CD4-positive, alpha-beta memory T cell (primary cell): ENCODE results near the gene SEC61A2. TPM values are rescaled to one million over a fixed set of nuclear protein-coding genes. Genes with fewer than 3 reads are reported as not detected.
A peak's percentile ranks its signal among the peaks of the same experiment; 100 is the strongest.

ENCODE experiments used
- CTCF ChIA-PET: fragments of 350-600 bp; sonication (Branson Sonifier 250); formaldehyde crosslinking; loops from one replicate; lab custom pipeline; 2021; ENCODE audit warnings: inconsistent platforms; ENCODE audit not compliant: partially characterized antibody; lab: Charles Lee
- POLR2A ChIA-PET: fragments of 350-600 bp; sonication (Branson Sonifier 250); formaldehyde crosslinking; loops from one replicate; lab custom pipeline; 2021; ENCODE audit not compliant: partially characterized antibody; lab: Charles Lee
- DNase-seq, 5 donors: peaks; one replicate each; pipeline versions ENCODE4 v3.0.0 to v3.0.0-alpha.2; 2020 to 2022; ENCODE audit warnings: mixed read lengths in 1 of 5
- H3K27ac ChIP-seq: one replicate; pipeline ENCODE4 v1.7.0; 2013; ENCODE audit warnings: low read depth, low read length
- H3K27me3 ChIP-seq: 2 replicates; pipeline ENCODE4 v1.7.0; 2013; ENCODE audit warnings: mild to moderate bottlenecking, low read length, moderate library complexity; ENCODE audit not compliant: insufficient read depth
- H3K36me3 ChIP-seq: 2 replicates; pipeline ENCODE4 v1.7.0; 2013; ENCODE audit warnings: mild to moderate bottlenecking, low read length, moderate library complexity; ENCODE audit not compliant: insufficient read depth
- H3K4me1 ChIP-seq: 2 replicates; pipeline ENCODE4 v1.7.0; 2013; ENCODE audit warnings: mild to moderate bottlenecking, low read length, moderate library complexity; ENCODE audit not compliant: insufficient read depth
- H3K4me3 ChIP-seq, 2 donors: one replicate each; pipeline ENCODE4 v1.7.0; 2013; ENCODE audit warnings: low read length in 2 of 2, mild to moderate bottlenecking in 1 of 2
- H3K9me3 ChIP-seq, 2 donors: one replicate each; pipeline ENCODE4 v1.7.0; 2013; ENCODE audit warnings: low read length in 2 of 2, control low read depth in 1 of 2; ENCODE audit not compliant: control insufficient read depth in 1 of 2
- H3K27ac Mint-ChIP-seq, 7 donors: one replicate each; pipeline ENCODE4 v1.8.0; 2020 to 2021; ENCODE audit warnings: mixed read lengths in 7 of 7, mild to moderate bottlenecking in 6 of 7, inconsistent platforms in 3 of 7, moderate library complexity in 3 of 7
- H3K27me3 Mint-ChIP-seq, 2 donors: one replicate each; pipeline ENCODE4 v1.8.0; 2020 to 2021; ENCODE audit warnings: mixed read lengths in 2 of 2
- H3K36me3 Mint-ChIP-seq, 2 donors: one replicate each; pipeline ENCODE4 v1.8.0; 2020 to 2021; ENCODE audit warnings: mixed read lengths in 2 of 2, inconsistent platforms in 1 of 2, mild to moderate bottlenecking in 1 of 2
- H3K4me1 Mint-ChIP-seq, 4 donors: one replicate each; pipeline ENCODE4 v1.8.0; 2020 to 2021; ENCODE audit warnings: mixed read lengths in 4 of 4, mild to moderate bottlenecking in 1 of 4
- H3K4me3 Mint-ChIP-seq, 8 donors: one replicate each; pipeline ENCODE4 v1.8.0; 2020 to 2021; ENCODE audit warnings: mixed read lengths in 8 of 8, mild to moderate bottlenecking in 7 of 8, moderate library complexity in 6 of 8, inconsistent platforms in 3 of 8
- H3K9me3 Mint-ChIP-seq, 8 donors: one replicate each; pipeline ENCODE4 v1.8.0; 2020 to 2021; ENCODE audit warnings: mixed read lengths in 8 of 8, mild to moderate bottlenecking in 5 of 8, inconsistent platforms in 3 of 8, moderate library complexity in 1 of 8
- intact Hi-C: fragments of 100-400 bp; cut with micrococcal nuclease; formaldehyde crosslinking; loops from one replicate; pipeline ENCODE4 v1.15.1; 2023
- polyA plus RNA-seq, 2 donors: library from polyadenylated mRNA; unstranded; fragments of 300-500 nt; fragmentation: Illumina TruSeq; gene quantifications; one replicate each; pipeline ENCODE4 v1.2.3, GENCODE V29; 2021
- total RNA-seq, 2 experiments: library from RNA; stranded (reverse); gene quantifications; one replicate each; pipeline ENCODE4 v1.2.3, GENCODE V29; 2021

SEC61A2 gene
- total and polyA plus RNA-seq, 4 experiments from 2014 or later, result 1.0 to 13.4 (median 7.1) TPM

DNA sequence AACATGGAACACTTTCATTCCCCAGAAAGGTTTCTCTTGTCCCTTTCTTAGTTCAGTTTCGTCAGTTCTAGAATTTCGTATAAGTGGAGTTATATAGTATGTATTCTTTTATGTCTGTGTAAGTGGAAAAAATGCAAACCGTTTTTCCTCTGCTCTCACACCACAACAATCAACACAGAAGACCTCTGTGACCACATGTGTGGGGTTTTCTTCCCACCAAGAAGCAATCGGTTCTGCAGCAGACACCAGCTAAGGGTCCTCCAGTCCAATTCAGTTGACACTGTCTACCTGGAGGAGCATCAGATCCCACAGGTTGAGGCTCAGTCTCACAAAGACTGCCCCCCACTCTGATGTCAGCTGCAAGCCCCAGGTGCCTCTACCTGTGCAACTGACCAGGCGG is 72.7 kb downstream of the SEC61A2 start:
- CTCF ChIA-PET, result interaction anchor here (4.6 kb wide), 1 partner anchor 13 kb away, joined by 28 read pairs; no protein-coding TSS in a partner anchor

DNA sequence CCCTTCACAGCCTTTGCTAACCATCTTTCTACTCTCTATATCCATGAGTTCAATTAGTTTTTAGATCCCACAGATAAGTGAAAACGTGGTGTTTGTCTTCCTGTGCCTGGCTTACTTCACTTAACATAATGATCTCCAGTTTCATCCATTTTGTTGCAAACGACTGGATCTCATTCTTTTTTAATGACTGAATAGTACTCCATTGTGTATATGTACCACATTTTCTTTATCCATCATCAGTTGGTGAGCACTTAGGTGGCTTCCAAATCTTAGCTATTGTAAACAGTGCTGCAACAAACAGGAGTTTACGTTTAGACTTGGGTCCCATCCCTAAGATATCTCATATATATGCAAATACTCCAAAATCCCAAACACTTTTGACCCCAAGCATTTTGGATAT is 75.6 kb downstream of the SEC61A2 start:
- POLR2A ChIA-PET, result interaction anchor here (0.6 to 2.2 kb wide), 2 partner anchors 9 to 68 kb away, joined by 3 to 6 read pairs; partner anchors contain the start of genes CDC123 and NUDT5
- H3K27ac Mint-ChIP-seq, result peak overlapping the region in 2 of 7 donors; percentile 62 to 92
- no peaks in the 10 kb centered on the region for H3K27me3 Mint-ChIP-seq
- H3K4me3 ChIP-seq, result no peak overlapping the region
- H3K9me3 ChIP-seq, result no peaks in the 10 kb centered on the region
- intact Hi-C loops, result no loop called here
- no peaks in the 10 kb centered on the region for H3K27me3 ChIP-seq
- peaks cover 39% of the 10 kb centered on the region for H3K36me3 ChIP-seq
- H3K9me3 Mint-ChIP-seq, result no peaks in the 10 kb centered on the region
- H3K4me1 Mint-ChIP-seq, result peaks cover 22 to 53% (median 28%) of the 10 kb centered on the region in 4 donors
- no peak overlapping the region for H3K27ac ChIP-seq
- peaks cover 19% of the 10 kb centered on the region for H3K4me1 ChIP-seq
- CTCF ChIA-PET, result no interaction called here
- H3K36me3 Mint-ChIP-seq, result peaks cover 39 to 53% of the 10 kb centered on the region in 2 donors
- no peak for DNase-seq
- H3K4me3 Mint-ChIP-seq, result no peak overlapping the region

More for the DNA sequence above, 72.7 kb downstream of the SEC61A2 start:
- intact Hi-C loops, result no loop called here
- Histone ChIP-seq H3K27me3 (no peaks in the 10 kb centered on the region), H3K4me3 (no peak overlapping the region), H3K4me1 (peaks cover 30% of the 10 kb centered on the region), H3K9me3 (no peaks in the 10 kb centered on the region), H3K27ac (no peak overlapping the region), H3K36me3 (peaks cover 36% of the 10 kb centered on the region)
- peak overlapping the region in 1 of 7 donors; percentile 24 for H3K27ac Mint-ChIP-seq
- peaks cover 30 to 58% (median 40%) of the 10 kb centered on the region in 4 donors for H3K4me1 Mint-ChIP-seq
- H3K36me3 Mint-ChIP-seq, result peaks cover 35 to 40% of the 10 kb centered on the region in 2 donors
- POLR2A ChIA-PET, result no interaction called here
- no peaks in the 10 kb centered on the region for H3K9me3 Mint-ChIP-seq
- DNase-seq, result no peak
- no peak overlapping the region for H3K4me3 Mint-ChIP-seq
- H3K27me3 Mint-ChIP-seq, result no peaks in the 10 kb centered on the region

DNA sequence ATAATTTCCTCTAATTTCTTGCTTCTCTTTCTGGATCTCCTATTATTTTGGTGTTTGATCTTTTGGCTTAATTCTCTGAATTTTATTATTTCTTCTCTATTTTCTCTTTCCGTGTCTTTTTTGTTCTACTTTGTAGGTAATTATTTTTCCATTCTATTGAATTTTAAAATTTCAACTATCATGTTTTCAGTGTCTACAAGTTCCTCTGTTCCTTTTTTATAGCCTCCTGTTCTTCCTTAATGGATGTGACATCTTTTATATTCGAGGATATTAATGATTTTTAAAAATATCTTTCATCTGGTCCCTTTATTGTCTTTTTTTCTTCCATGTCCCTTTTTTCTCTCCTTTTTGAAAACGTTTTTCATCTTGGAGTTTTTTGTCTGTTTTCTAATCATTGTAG is 77.6 kb downstream of the SEC61A2 start:
- ChIA-PET CTCF (no interaction called here), POLR2A (no interaction called here)
- Histone ChIP-seq H3K4me1 (peaks cover 4% of the 10 kb centered on the region), H3K36me3 (peaks cover 45% of the 10 kb centered on the region), H3K27ac (no peak overlapping the region), H3K9me3 (no peaks in the 10 kb centered on the region), H3K27me3 (no peaks in the 10 kb centered on the region), H3K4me3 (no peak overlapping the region)
- no peak for DNase-seq
- no peaks in the 10 kb centered on the region for H3K9me3 Mint-ChIP-seq
- peaks cover 41 to 59% of the 10 kb centered on the region in 2 donors for H3K36me3 Mint-ChIP-seq
- H3K27me3 Mint-ChIP-seq, result no peaks in the 10 kb centered on the region
- H3K4me3 Mint-ChIP-seq, result no peak overlapping the region
- H3K4me1 Mint-ChIP-seq, result peaks cover 12 to 37% (median 18%) of the 10 kb centered on the region in 4 donors
- H3K27ac Mint-ChIP-seq, result peak overlapping the region in 1 of 7 donors; percentile 78
- intact Hi-C loops, result no loop called here

DNA sequence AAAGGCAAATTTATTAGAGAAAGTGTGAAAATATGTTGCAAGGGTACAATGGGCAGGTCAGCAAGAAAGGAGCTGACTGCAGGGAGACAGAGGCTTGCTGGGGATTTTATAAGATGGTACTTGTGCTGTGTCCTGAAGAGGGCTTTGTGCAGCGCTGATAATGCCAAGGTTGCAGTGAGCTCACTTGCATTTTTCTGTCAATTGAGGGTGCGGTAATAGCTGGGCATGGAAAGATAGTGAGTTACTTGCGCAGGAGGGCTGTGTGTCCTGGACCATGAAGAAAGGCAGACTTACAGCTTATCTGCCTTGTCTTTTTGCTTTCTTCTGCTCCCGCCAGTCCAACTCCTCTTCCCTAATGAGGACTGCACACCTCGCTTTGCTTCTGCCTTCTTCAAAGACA is 79.0 kb downstream of the SEC61A2 start:
- no peaks in the 10 kb centered on the region for H3K9me3 Mint-ChIP-seq
- H3K4me3 Mint-ChIP-seq, result no peak overlapping the region

DNA sequence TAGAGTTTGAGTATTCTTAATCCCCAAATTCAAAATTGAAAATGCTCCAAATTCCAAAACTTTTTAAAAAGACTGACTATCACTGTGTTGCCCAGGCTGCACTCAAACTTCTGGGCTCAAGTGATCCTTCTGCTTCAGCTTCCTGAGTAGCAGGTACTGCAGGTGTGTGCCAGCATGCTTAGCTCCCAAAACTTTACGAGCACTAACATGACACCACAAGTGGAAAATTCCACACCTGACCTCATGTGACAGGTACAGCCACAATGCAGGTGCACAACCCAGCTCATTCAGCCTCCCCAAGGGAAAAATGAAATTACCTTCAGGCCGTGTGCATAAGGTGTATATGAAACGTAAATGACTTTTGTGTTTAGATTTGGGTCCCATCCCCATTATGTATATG is 83.0 kb downstream of the SEC61A2 start:
- H3K36me3 Mint-ChIP-seq, result peaks cover 40 to 62% of the 10 kb centered on the region in 2 donors
- Histone ChIP-seq H3K4me3 (no peak overlapping the region), H3K9me3 (no peaks in the 10 kb centered on the region), H3K27ac (no peak overlapping the region), H3K36me3 (peaks cover 53% of the 10 kb centered on the region), H3K27me3 (no peaks in the 10 kb centered on the region), H3K4me1 (peaks cover 6% of the 10 kb centered on the region)
- H3K4me3 Mint-ChIP-seq, result no peak overlapping the region
- DNase-seq, result no peak
- ChIA-PET CTCF (interaction anchor here (0.8 to 6.0 kb wide), 5 partner anchors 9 to 498 kb away, joined by 3 to 54 read pairs (median 3); no protein-coding TSS in a partner anchor), POLR2A (no interaction called here)
- H3K9me3 Mint-ChIP-seq, result no peaks in the 10 kb centered on the region
- intact Hi-C loops, result loop anchor here (5.0 kb wide), 1 partner anchor 885 kb away; no protein-coding TSS in a partner anchor
- H3K27ac Mint-ChIP-seq, result peak overlapping the region in 2 of 7 donors; percentile 2 to 10
- H3K27me3 Mint-ChIP-seq, result no peaks in the 10 kb centered on the region
- H3K4me1 Mint-ChIP-seq, result peaks cover 10 to 33% (median 18%) of the 10 kb centered on the region in 4 donors

More for the DNA sequence above, 79.0 kb downstream of the SEC61A2 start:
- peak overlapping the region in 6 of 7 donors; percentile 4 to 92 (median 34) for H3K27ac Mint-ChIP-seq
- no peaks in the 10 kb centered on the region for H3K4me1 ChIP-seq
- CTCF ChIA-PET, result no interaction called here
- H3K36me3 Mint-ChIP-seq, result peaks cover 37 to 62% of the 10 kb centered on the region in 2 donors
- H3K36me3 ChIP-seq, result peaks cover 39% of the 10 kb centered on the region
- no peaks in the 10 kb centered on the region for H3K27me3 ChIP-seq
- POLR2A ChIA-PET, result interaction anchor here (0.8 kb wide), 1 partner anchor 13 kb away, joined by 3 read pairs; the partner anchor contains the start of genes CDC123 and NUDT5
- no peak overlapping the region for H3K4me3 ChIP-seq
- H3K27me3 Mint-ChIP-seq, result no peaks in the 10 kb centered on the region
- H3K27ac ChIP-seq, result no peak overlapping the region
- intact Hi-C loops, result no loop called here
- H3K9me3 ChIP-seq, result no peaks in the 10 kb centered on the region
- peaks cover 7 to 33% (median 14%) of the 10 kb centered on the region in 4 donors for H3K4me1 Mint-ChIP-seq
- DNase-seq, result no peak

DNA sequence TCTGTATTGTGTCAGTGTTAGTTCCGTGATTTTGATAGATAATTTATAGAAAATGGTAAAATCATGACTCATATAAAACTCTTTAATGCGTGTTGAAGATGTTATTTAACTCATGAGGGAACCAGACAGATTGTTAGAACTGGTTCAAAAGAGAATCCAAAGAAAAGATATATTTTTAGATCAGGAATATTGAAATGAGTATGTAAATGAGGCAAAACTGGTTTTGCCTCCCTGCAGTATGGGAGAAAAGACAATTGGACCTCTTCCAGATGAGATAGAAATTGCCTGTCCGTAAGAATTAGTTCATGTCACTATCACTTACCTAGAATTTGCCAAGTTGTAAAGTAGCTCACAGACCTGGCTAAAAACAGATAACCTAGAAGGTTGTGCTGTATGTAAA is 84.1 kb downstream of the SEC61A2 start:
- Mint-ChIP-seq H3K36me3 (peaks cover 39 to 56% of the 10 kb centered on the region in 2 donors), H3K4me3 (no peak overlapping the region), H3K4me1 (peaks cover 10 to 26% (median 18%) of the 10 kb centered on the region in 4 donors), H3K27ac (no peak overlapping the region), H3K9me3 (no peaks in the 10 kb centered on the region), H3K27me3 (no peaks in the 10 kb centered on the region)
- POLR2A ChIA-PET, result interaction anchor here (0.6 to 4.4 kb wide), 3 partner anchors 16 to 83 kb away, joined by 3 to 17 read pairs (median 6); partner anchors contain the start of genes CDC123 and NUDT5
- Histone ChIP-seq H3K36me3 (peaks cover 48% of the 10 kb centered on the region), H3K27me3 (no peaks in the 10 kb centered on the region), H3K9me3 (no peaks in the 10 kb centered on the region), H3K27ac (no peak overlapping the region), H3K4me3 (no peak overlapping the region), H3K4me1 (peaks cover 6% of the 10 kb centered on the region)
- DNase-seq, result no peak
- CTCF ChIA-PET, result interaction anchor here (1.0 to 6.0 kb wide), 14 partner anchors 11 to 689 kb away, joined by 3 to 54 read pairs (median 6); partner anchors contain the start of genes CDC123 and NUDT5
- intact Hi-C loops, result loop anchor here (1.0 to 5.0 kb wide), 3 partner anchors 19 to 884 kb away; partner anchors contain the start of gene NUDT5

DNA sequence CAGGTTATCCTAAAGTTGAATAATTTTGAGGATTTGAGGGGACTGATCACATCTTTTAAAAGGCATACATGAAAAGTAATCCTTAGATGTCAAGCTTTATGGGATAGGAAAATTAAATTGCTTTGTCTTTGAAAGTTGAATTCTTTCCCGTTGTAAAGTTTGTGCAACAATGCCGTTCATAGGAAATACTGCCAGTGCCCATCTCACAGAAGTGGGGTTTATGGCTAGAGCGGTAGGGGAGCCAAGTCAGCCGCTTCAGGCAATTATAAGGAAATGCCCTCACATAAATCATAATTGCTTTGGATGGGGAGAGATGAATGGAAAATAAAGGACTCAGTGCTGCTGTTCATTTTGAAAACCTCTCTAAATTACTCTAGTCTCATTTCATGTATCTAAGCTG is 84.6 kb downstream of the SEC61A2 start:
- H3K27me3 ChIP-seq, result no peaks in the 10 kb centered on the region
- intact Hi-C loops, result loop anchor here (1.0 to 5.0 kb wide), 3 partner anchors 19 to 883 kb away; partner anchors contain the start of gene NUDT5
- no peak overlapping the region for H3K4me3 ChIP-seq
- Mint-ChIP-seq H3K36me3 (peaks cover 39 to 56% of the 10 kb centered on the region in 2 donors), H3K9me3 (no peaks in the 10 kb centered on the region), H3K27me3 (no peaks in the 10 kb centered on the region), H3K4me1 (peaks cover 10 to 21% (median 17%) of the 10 kb centered on the region in 4 donors), H3K27ac (peak overlapping the region in 4 of 7 donors; percentile 26 to 94 (median 82)), H3K4me3 (no peak overlapping the region)
- no peak for DNase-seq
- peaks cover 53% of the 10 kb centered on the region for H3K36me3 ChIP-seq
- ChIA-PET POLR2A (interaction anchor here (1.9 to 4.4 kb wide), 2 partner anchors 16 to 18 kb away, joined by 6 to 17 read pairs; partner anchors contain the start of genes CDC123 and NUDT5), CTCF (interaction anchor here (0.5 to 6.0 kb wide), 19 partner anchors 10 to 688 kb away, joined by 3 to 54 read pairs (median 4); partner anchors contain the start of genes CDC123 and NUDT5)
- no peaks in the 10 kb centered on the region for H3K9me3 ChIP-seq
- no peak overlapping the region for H3K27ac ChIP-seq
- H3K4me1 ChIP-seq, result peaks cover 6% of the 10 kb centered on the region
